Testis (tissue), 3 donors: Measurements from ENCODE around the gene PLET1. TPM values are rescaled to one million over a fixed set of nuclear protein-coding genes. Genes with fewer than 3 reads are reported as not detected.

ENCODE experiments used
- DNase-seq: peaks from one replicate; pipeline ENCODE4 v3.0.0-alpha.2; 2019
- H3K27ac ChIP-seq, 2 donors: fragments of 200-600 bp; sonication (generic); one replicate each; pipeline ENCODE4 v1.5.1; 2019
- H3K27me3 ChIP-seq: fragments of 200-600 bp; sonication (generic); one replicate; pipeline ENCODE4 v1.5.1; 2019
- H3K36me3 ChIP-seq: fragments of 200-600 bp; sonication (generic); one replicate; pipeline ENCODE4 v1.5.1; 2017; ENCODE audit warnings: low read depth; ENCODE audit errors: missing control alignments
- H3K4me1 ChIP-seq: fragments of 200-600 bp; sonication (generic); one replicate; pipeline ENCODE4 v1.5.1; 2019
- H3K4me3 ChIP-seq, 2 donors: fragments of 200-600 bp; sonication (generic); one replicate each; pipeline ENCODE4 v1.5.1; 2017 to 2019
- H3K9me3 ChIP-seq: fragments of 200-600 bp; sonication (generic); one replicate; pipeline ENCODE4 v1.5.1; 2017
- CTCF ChIP-seq, 3 experiments: fragments of 450-650 bp in 2 of 3; fragments of 200-600 bp in 1 of 3; sonication (generic) in 1 of 3; IDR thresholded peaks; one replicate each; pipeline ENCODE4 v1.5.1; 2016 to 2019; ENCODE audit warnings: antibody characterized with exemption in 3 of 3, mild to moderate bottlenecking in 2 of 3, moderate library complexity in 1 of 3
- POLR2A ChIP-seq: fragments of 450-650 bp; IDR thresholded peaks from one replicate; pipeline ENCODE4 v1.6.1; 2017; ENCODE audit warnings: antibody characterized with exemption, mild to moderate bottlenecking, moderate library complexity
- WGBS, 2 donors: methylation state at CpG; one replicate each; pipeline ENCODE4 v1.1.5; 2018; 5-methylcytosine and 5-hydroxymethylcytosine counted together
- intact Hi-C: fragments of 100-400 bp; cut with DNase I; formaldehyde crosslinking; loops from one replicate; pipeline ENCODE4 v1.15.1; 2023; ENCODE audit warnings: low total_unique reads
- polyA plus RNA-seq: library from polyadenylated mRNA; stranded (reverse); fragments of 350-450 nt; fragmentation: Illumina TruSeq; extraction: RNeasy Lipid Tissue Mini Kit (QIAGEN cat#74804); gene quantifications from one replicate; pipeline ENCODE4 v1.2.3, GENCODE V29; 2014; ENCODE audit warnings: low read depth, low replicate concordance; ENCODE audit not compliant: insufficient read depth
- total RNA-seq, 2 donors: library from RNA; depleted of rRNA; stranded (reverse); fragments of >200 nt; gene quantifications; one replicate each; pipeline ENCODE4 v1.2.3, GENCODE V29; 2016

PLET1 gene
- total and polyA plus RNA-seq, 3 donors from 2014 or later: not detected

GRCh38 chr11:112289588-112290492 lies 29.2 kb upstream of the PLET1 start:
- no peaks in the 10 kb centered on the region for H3K36me3 ChIP-seq
- no peak overlapping the region for H3K27ac ChIP-seq
- peak; percentile 81 for DNase-seq
- intact Hi-C loops: no loop called here
- no peaks in the 10 kb centered on the region for H3K27me3 ChIP-seq
- peak overlapping the region; percentile 50 to 61 for H3K4me3 ChIP-seq
- WGBS, 2 donors: 3 to 9% methylated on average over 10 to 54 of the region's 60 CpGs
- H3K9me3 ChIP-seq: no peaks in the 10 kb centered on the region
- no peak for TF ChIP-seq POLR2A
- TF ChIP-seq CTCF (IDR thresholded peaks at IDR 0.05): peak in 2 of 3 experiments; percentile 56 to 70
- peaks cover 5% of the 10 kb centered on the region for H3K4me1 ChIP-seq

- no peak overlapping the region for H3K27ac ChIP-seq
- no peak for TF ChIP-seq CTCF (IDR thresholded peaks at IDR 0.05)
- TF ChIP-seq POLR2A: no peak
- H3K4me3 ChIP-seq: no peak overlapping the region
- H3K4me1 ChIP-seq: peaks cover 5% of the 10 kb centered on the region
- no peaks in the 10 kb centered on the region for H3K9me3 ChIP-seq
- WGBS, 2 donors: 65 to 74% methylated on average over 3 of the region's 3 CpGs
- DNase-seq: no peak
- intact Hi-C loops: no loop called here
- H3K27me3 ChIP-seq: no peaks in the 10 kb centered on the region
- H3K36me3 ChIP-seq: no peaks in the 10 kb centered on the region
Observed at GRCh38 chr11:112288021-112288420, 27.4 kb upstream of the PLET1 start.

- H3K27ac ChIP-seq: no peak overlapping the region
- no peaks in the 10 kb centered on the region for H3K9me3 ChIP-seq
- WGBS, 2 donors: 65 to 68% methylated on average over 6 of the region's 6 CpGs
- no peak for TF ChIP-seq POLR2A
- no peak for TF ChIP-seq CTCF (IDR thresholded peaks at IDR 0.05)
- intact Hi-C loops: no loop called here
- H3K4me3 ChIP-seq: no peak overlapping the region
- no peak for DNase-seq
- H3K27me3 ChIP-seq: no peaks in the 10 kb centered on the region
- no peaks in the 10 kb centered on the region for H3K36me3 ChIP-seq
- peaks cover 5% of the 10 kb centered on the region for H3K4me1 ChIP-seq
Observed at GRCh38 chr11:112285841-112286311, 25.2 kb upstream of the PLET1 start.

- peaks cover 4% of the 10 kb centered on the region for H3K4me1 ChIP-seq
- no peak for TF ChIP-seq POLR2A
- DNase-seq: no peak
- no peak overlapping the region for H3K4me3 ChIP-seq
- intact Hi-C loops: loop anchor here (5.0 kb wide), 1 partner anchor 59 kb away; no protein-coding TSS in a partner anchor
- no peak overlapping the region for H3K27ac ChIP-seq
- no peaks in the 10 kb centered on the region for H3K27me3 ChIP-seq
- H3K9me3 ChIP-seq: no peaks in the 10 kb centered on the region
- 78 to 84% methylated on average over 3 to 4 of the region's 4 CpGs for WGBS, 2 donors
- H3K36me3 ChIP-seq: no peaks in the 10 kb centered on the region
Observed at GRCh38 chr11:112281726-112282125, 21.1 kb upstream of the PLET1 start.

- WGBS, 2 donors: 0 to 1% methylated on average over 18 of the region's 18 CpGs
- intact Hi-C loops: loop anchor here (5.0 kb wide), 1 partner anchor 58 kb away; no protein-coding TSS in a partner anchor
Observed at GRCh38 chr11:112280268-112281126, 19.8 kb upstream of the PLET1 start.

More at GRCh38 chr11:112280268-112281126, 19.8 kb upstream of the PLET1 start:
- peak overlapping the region; percentile 22 to 49 for H3K4me3 ChIP-seq
- peaks cover 4% of the 10 kb centered on the region for H3K4me1 ChIP-seq
- H3K36me3 ChIP-seq: no peaks in the 10 kb centered on the region
- H3K9me3 ChIP-seq: no peaks in the 10 kb centered on the region
- peak; percentile 86 for DNase-seq
- TF ChIP-seq POLR2A (no peak), CTCF (IDR thresholded peaks at IDR 0.05) (peak; percentile 62 to 76 (median 75))
- H3K27me3 ChIP-seq: no peaks in the 10 kb centered on the region
- H3K27ac ChIP-seq: no peak overlapping the region
